ENCODE results near the gene PSENEN.
"Not testable (repeated sequence)": the region's sequence is repeated elsewhere in the genome, so short reads cannot be mapped to it uniquely, and the experiment has no call there.

Gene PSENEN

GRCh38 chr19:35719402-35720162 lies 25.9 kb upstream of the PSENEN start:
- no peak for DNase-seq

- no peak for DNase-seq
These were observed 25.3 kb upstream of the PSENEN start for GRCh38 chr19:35720163-35720524.

- DNase-seq = no peak
These were observed 24.8 kb upstream of the PSENEN start for GRCh38 chr19:35720648-35721047.

GRCh38 chr19:35721374-35721773 lies 24.1 kb upstream of the PSENEN start:
- no peak for DNase-seq

GRCh38 chr19:35722461-35722860 lies 23.0 kb upstream of the PSENEN start:
- no peak for DNase-seq

- DNase-seq = no peak
These were observed 22.6 kb upstream of the PSENEN start for GRCh38 chr19:35722897-35723296.

GRCh38 chr19:35723671-35724070 lies 21.8 kb upstream of the PSENEN start:
- DNase-seq = no peak

GRCh38 chr19:35724132-35724531 lies 21.3 kb upstream of the PSENEN start:
- not testable (repeated sequence) for DNase-seq

- no peak for DNase-seq
These were observed 20.9 kb upstream of the PSENEN start for GRCh38 chr19:35724560-35724959.

- no peak for DNase-seq
These were observed 20.1 kb upstream of the PSENEN start for GRCh38 chr19:35725216-35725861.

GRCh38 chr19:35727053-35727955 lies 18.1 kb upstream of the PSENEN start:
- no peak for DNase-seq

- DNase-seq = no peak
These were observed 17.3 kb upstream of the PSENEN start for GRCh38 chr19:35727956-35728706.

GRCh38 chr19:35729021-35729420 lies 16.4 kb upstream of the PSENEN start:
- no peak for DNase-seq

GRCh38 chr19:35729763-35730162 lies 15.7 kb upstream of the PSENEN start:
- DNase-seq = no peak

- DNase-seq = no peak
These were observed 15.1 kb upstream of the PSENEN start for GRCh38 chr19:35730326-35730725.

- DNase-seq = no peak
These were observed 14.1 kb upstream of the PSENEN start for GRCh38 chr19:35731353-35731752.

- DNase-seq = no peak
These were observed 13.6 kb upstream of the PSENEN start for GRCh38 chr19:35731779-35732405.

GRCh38 chr19:35732540-35733179 lies 12.8 kb upstream of the PSENEN start:
- no peak for DNase-seq

GRCh38 chr19:35733180-35734125 lies 12.0 kb upstream of the PSENEN start:
- no peak for DNase-seq

- DNase-seq = no peak
These were observed 11.2 kb upstream of the PSENEN start for GRCh38 chr19:35734273-35734672.

GRCh38 chr19:35734889-35735288 lies 10.6 kb upstream of the PSENEN start:
- no peak for DNase-seq
